ENCODE data around the gene PRKG1.

GRCh38 chr10:51675088-51675487 is 600.8 kb downstream of the PRKG1 start:
- TF ChIP-seq EZH2 (IDR thresholded peaks at IDR 0.05; ENCODE audit: low read length) (no peak), CTCF (optimal IDR thresholded peaks at IDR 0.05 in 1 of 3, IDR thresholded peaks at IDR 0.05 in 1 of 3, conservative IDR thresholded peaks at IDR 0.05 in 1 of 3; ENCODE audit: extremely low read depth in 1 of 3, insufficient read depth in 2 of 3, low read length in 3 of 3) (no peak)

Measured in keratinocyte (primary cell).